A549 (cell line): Measurements from ENCODE around the gene TMEM52B.

Experiments used
- CEBPB ChIP-seq, 2 experiments: fragments of >200 bp in 1 of 2; sonication (Bioruptor Twin) in 1 of 2; formaldehyde crosslinking in 1 of 2; IDR thresholded peaks; 2 replicates each; pipeline ENCODE4 v1.6.1; 2012 to 2016
- EP300 ChIP-seq, 2 experiments: fragments of >200 bp; sonication (Bioruptor Twin); formaldehyde crosslinking; IDR thresholded peaks; 2 replicates in 1 of 2; 3 replicates in 1 of 2; pipeline ENCODE4 v1.6.1; 2016 to 2017
- HOXA7 ChIP-seq: fragments of 250-450 bp; sonication (Bioruptor Pico); IDR thresholded peaks from 2 replicates; pipeline ENCODE4 v1.5.0; 2020; ENCODE audit warnings: mild to moderate bottlenecking, moderate library complexity
- TF ChIP-seq, protein P1 (sequence below): fragments of 200-600 bp; sonication (generic); IDR thresholded peaks from 2 replicates; pipeline ENCODE4 v1.6.1; 2016; ENCODE audit warnings: antibody characterized with exemption, mild to moderate bottlenecking, moderate library complexity
- TF ChIP-seq, protein P2 (sequence below): fragments of >200 bp; sonication (Bioruptor Twin); formaldehyde crosslinking; IDR thresholded peaks from 3 replicates; pipeline ENCODE4 v1.5.1; 2016

DNA sequence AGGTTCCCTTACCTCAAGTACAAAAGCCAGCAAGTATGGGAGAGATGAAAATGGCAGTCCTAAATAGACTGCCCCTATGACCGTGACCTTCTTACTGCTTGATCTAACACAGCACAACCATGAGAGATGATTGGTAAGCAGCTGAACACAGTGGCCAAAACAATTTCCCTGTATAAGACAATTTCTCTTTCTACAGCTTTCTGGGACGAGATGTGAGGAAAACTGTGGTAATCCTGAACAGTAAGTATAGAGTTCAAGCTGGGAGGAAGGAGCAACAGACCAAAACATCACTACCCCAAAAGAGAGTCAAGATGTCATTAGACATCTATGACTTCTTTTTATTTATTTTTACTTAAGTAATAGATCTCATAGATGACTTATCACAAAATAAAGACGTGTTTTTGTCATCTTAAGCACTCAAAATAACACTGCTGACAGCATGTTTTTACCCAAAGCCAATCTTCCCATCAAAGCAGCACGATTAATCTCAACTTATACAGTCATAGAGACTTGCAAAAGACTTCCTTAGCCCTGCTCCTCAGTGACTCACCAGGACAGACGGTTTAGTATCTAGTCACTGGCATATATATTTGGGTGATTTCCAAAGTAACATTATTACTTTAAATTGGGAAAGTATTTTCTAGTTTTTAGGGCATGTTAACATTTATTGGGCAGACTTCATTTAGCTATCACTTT, 3.7 kb downstream of the TMEM52B start:
- TF ChIP-seq, protein P1, sequence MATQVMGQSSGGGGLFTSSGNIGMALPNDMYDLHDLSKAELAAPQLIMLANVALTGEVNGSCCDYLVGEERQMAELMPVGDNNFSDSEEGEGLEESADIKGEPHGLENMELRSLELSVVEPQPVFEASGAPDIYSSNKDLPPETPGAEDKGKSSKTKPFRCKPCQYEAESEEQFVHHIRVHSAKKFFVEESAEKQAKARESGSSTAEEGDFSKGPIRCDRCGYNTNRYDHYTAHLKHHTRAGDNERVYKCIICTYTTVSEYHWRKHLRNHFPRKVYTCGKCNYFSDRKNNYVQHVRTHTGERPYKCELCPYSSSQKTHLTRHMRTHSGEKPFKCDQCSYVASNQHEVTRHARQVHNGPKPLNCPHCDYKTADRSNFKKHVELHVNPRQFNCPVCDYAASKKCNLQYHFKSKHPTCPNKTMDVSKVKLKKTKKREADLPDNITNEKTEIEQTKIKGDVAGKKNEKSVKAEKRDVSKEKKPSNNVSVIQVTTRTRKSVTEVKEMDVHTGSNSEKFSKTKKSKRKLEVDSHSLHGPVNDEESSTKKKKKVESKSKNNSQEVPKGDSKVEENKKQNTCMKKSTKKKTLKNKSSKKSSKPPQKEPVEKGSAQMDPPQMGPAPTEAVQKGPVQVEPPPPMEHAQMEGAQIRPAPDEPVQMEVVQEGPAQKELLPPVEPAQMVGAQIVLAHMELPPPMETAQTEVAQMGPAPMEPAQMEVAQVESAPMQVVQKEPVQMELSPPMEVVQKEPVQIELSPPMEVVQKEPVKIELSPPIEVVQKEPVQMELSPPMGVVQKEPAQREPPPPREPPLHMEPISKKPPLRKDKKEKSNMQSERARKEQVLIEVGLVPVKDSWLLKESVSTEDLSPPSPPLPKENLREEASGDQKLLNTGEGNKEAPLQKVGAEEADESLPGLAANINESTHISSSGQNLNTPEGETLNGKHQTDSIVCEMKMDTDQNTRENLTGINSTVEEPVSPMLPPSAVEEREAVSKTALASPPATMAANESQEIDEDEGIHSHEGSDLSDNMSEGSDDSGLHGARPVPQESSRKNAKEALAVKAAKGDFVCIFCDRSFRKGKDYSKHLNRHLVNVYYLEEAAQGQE, result no peak
- TF ChIP-seq, protein P2, sequence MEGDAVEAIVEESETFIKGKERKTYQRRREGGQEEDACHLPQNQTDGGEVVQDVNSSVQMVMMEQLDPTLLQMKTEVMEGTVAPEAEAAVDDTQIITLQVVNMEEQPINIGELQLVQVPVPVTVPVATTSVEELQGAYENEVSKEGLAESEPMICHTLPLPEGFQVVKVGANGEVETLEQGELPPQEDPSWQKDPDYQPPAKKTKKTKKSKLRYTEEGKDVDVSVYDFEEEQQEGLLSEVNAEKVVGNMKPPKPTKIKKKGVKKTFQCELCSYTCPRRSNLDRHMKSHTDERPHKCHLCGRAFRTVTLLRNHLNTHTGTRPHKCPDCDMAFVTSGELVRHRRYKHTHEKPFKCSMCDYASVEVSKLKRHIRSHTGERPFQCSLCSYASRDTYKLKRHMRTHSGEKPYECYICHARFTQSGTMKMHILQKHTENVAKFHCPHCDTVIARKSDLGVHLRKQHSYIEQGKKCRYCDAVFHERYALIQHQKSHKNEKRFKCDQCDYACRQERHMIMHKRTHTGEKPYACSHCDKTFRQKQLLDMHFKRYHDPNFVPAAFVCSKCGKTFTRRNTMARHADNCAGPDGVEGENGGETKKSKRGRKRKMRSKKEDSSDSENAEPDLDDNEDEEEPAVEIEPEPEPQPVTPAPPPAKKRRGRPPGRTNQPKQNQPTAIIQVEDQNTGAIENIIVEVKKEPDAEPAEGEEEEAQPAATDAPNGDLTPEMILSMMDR, result no peak
- TF ChIP-seq HOXA7 (CRISPR knock-in tag) (no peak), EP300 (IDR thresholded peaks at IDR 0.05) (no peak), CEBPB (IDR thresholded peaks at IDR 0.05) (0 out of 4 replicates have a peak, but pooled peaks of 1 of the 2 experiments have one; percentile 20)
